ENCODE measurements around the gene LYSMD1. TPM values are rescaled to one million over a fixed set of nuclear protein-coding genes. Genes with fewer than 3 reads are reported as not detected.

Gene LYSMD1
- total and polyA plus RNA-seq, 4 donors: 4.9 to 12.7 (median 5.2) TPM

GRCh38 chr1:151171190-151171589 lies 5.5 kb upstream of the LYSMD1 start:
- no peak overlapping the region for H3K27ac ChIP-seq (ENCODE audit: low read depth in 1 of 2, low read length in 1 of 2)
- H3K4me3 ChIP-seq: no peak overlapping the region
- ATAC-seq (ENCODE audit: insufficient read depth, low FRiP score) (no peak), DNase-seq (no peak)
- peaks cover 0 to 15% (median 6%) of the 10 kb centered on the region in 5 donors for H3K4me1 ChIP-seq (ENCODE audit: control insufficient read depth in 5 of 5, insufficient read depth in 5 of 5, low read length in 5 of 5)
- H3K36me3 ChIP-seq (ENCODE audit: control insufficient read depth in 4 of 4, insufficient read depth in 4 of 4, low read length in 4 of 4): peaks cover 0 to 36% (median 22%) of the 10 kb centered on the region in 4 donors
- TF ChIP-seq CTCF (IDR thresholded peaks at IDR 0.05; ENCODE audit: control extremely low read depth, extremely low read depth): no peak
- H3K9ac ChIP-seq (ENCODE audit: insufficient read depth in 1 of 2, low read length in 2 of 2): no peak overlapping the region
- no peaks in the 10 kb centered on the region for H3K9me3 ChIP-seq (ENCODE audit: control insufficient read depth in 4 of 4, insufficient read depth in 3 of 4, low read length in 3 of 4)
- WGBS, 2 donors: 87 to 92% methylated on average over 5 of the region's 5 CpGs
- H3K27me3 ChIP-seq (ENCODE audit: control insufficient read depth in 3 of 3, insufficient read depth in 3 of 3, low read length in 2 of 3): no peaks in the 10 kb centered on the region

- H3K4me3 ChIP-seq: no peak overlapping the region
- 90 to 91% methylated on average over 6 of the region's 6 CpGs for WGBS, 2 donors
Observed at GRCh38 chr1:151167116-151167515, 1.4 kb upstream of the LYSMD1 start.

GRCh38 chr1:151166505-151166956 lies 829 bp upstream of the LYSMD1 start:
- peak overlapping the region; percentile 69 to 76 for H3K9ac ChIP-seq (ENCODE audit: insufficient read depth in 1 of 2, low read length in 2 of 2)
- H3K4me3 ChIP-seq: peak overlapping the region; percentile 70
- no peaks in the 10 kb centered on the region for H3K9me3 ChIP-seq (ENCODE audit: control insufficient read depth in 4 of 4, insufficient read depth in 3 of 4, low read length in 3 of 4)
- H3K27me3 ChIP-seq (ENCODE audit: control insufficient read depth in 3 of 3, insufficient read depth in 3 of 3, low read length in 2 of 3): no peaks in the 10 kb centered on the region
- TF ChIP-seq CTCF (IDR thresholded peaks at IDR 0.05; ENCODE audit: control extremely low read depth, extremely low read depth): no peak
- H3K4me1 ChIP-seq (ENCODE audit: control insufficient read depth in 5 of 5, insufficient read depth in 5 of 5, low read length in 5 of 5): peaks cover 6 to 20% (median 8%) of the 10 kb centered on the region in 5 donors
- H3K36me3 ChIP-seq (ENCODE audit: control insufficient read depth in 4 of 4, insufficient read depth in 4 of 4, low read length in 4 of 4): peaks cover 0 to 23% (median 18%) of the 10 kb centered on the region in 4 donors
- DNase-seq (no peak), ATAC-seq (ENCODE audit: insufficient read depth, low FRiP score) (no peak)
- H3K27ac ChIP-seq (ENCODE audit: low read depth in 1 of 2, low read length in 1 of 2): peak overlapping the region; percentile 61 to 84
- 2% methylated on average over 15 of the region's 15 CpGs for WGBS, 2 donors

More at GRCh38 chr1:151167116-151167515, 1.4 kb upstream of the LYSMD1 start:
- ATAC-seq (ENCODE audit: insufficient read depth, low FRiP score) (no peak), DNase-seq (no peak)
- Histone ChIP-seq H3K27me3 (ENCODE audit: control insufficient read depth in 3 of 3, insufficient read depth in 3 of 3, low read length in 2 of 3) (no peaks in the 10 kb centered on the region), H3K27ac (ENCODE audit: low read depth in 1 of 2, low read length in 1 of 2) (no peak overlapping the region), H3K36me3 (ENCODE audit: control insufficient read depth in 4 of 4, insufficient read depth in 4 of 4, low read length in 4 of 4) (peaks cover 0 to 19% (median 16%) of the 10 kb centered on the region in 4 donors), H3K9me3 (ENCODE audit: control insufficient read depth in 4 of 4, insufficient read depth in 3 of 4, low read length in 3 of 4) (no peaks in the 10 kb centered on the region), H3K9ac (ENCODE audit: insufficient read depth in 1 of 2, low read length in 2 of 2) (no peak overlapping the region), H3K4me1 (ENCODE audit: control insufficient read depth in 5 of 5, insufficient read depth in 5 of 5, low read length in 5 of 5) (peaks cover 6 to 20% (median 8%) of the 10 kb centered on the region in 5 donors)
- TF ChIP-seq CTCF (IDR thresholded peaks at IDR 0.05; ENCODE audit: control extremely low read depth, extremely low read depth): no peak

GRCh38 chr1:151165281-151165737 lies 393 bp downstream of the LYSMD1 start:
- Histone ChIP-seq H3K4me3 (peak overlapping the region; percentile 68), H3K27ac (ENCODE audit: low read depth in 1 of 2, low read length in 1 of 2) (peak overlapping the region; percentile 87 to 91), H3K27me3 (ENCODE audit: control insufficient read depth in 3 of 3, insufficient read depth in 3 of 3, low read length in 2 of 3) (no peaks in the 10 kb centered on the region), H3K4me1 (ENCODE audit: control insufficient read depth in 5 of 5, insufficient read depth in 5 of 5, low read length in 5 of 5) (peaks cover 6 to 20% (median 8%) of the 10 kb centered on the region in 5 donors), H3K9me3 (ENCODE audit: control insufficient read depth in 4 of 4, insufficient read depth in 3 of 4, low read length in 3 of 4) (no peaks in the 10 kb centered on the region), H3K9ac (ENCODE audit: insufficient read depth in 1 of 2, low read length in 2 of 2) (peak overlapping the region in 1 of 2 donors; percentile 63), H3K36me3 (ENCODE audit: control insufficient read depth in 4 of 4, insufficient read depth in 4 of 4, low read length in 4 of 4) (peaks cover 6 to 21% (median 20%) of the 10 kb centered on the region in 4 donors)
- WGBS, 2 donors: 13 to 30% methylated on average over 15 of the region's 15 CpGs
- DNase-seq: peak; percentile 65 to 83 (median 82)
- ATAC-seq (ENCODE audit: insufficient read depth, low FRiP score): peak; percentile 25
- TF ChIP-seq CTCF (IDR thresholded peaks at IDR 0.05; ENCODE audit: control extremely low read depth, extremely low read depth): no peak

Data from lung (tissue), 12 donors.